Thymus (tissue), 11 donors: ENCODE measurements around the gene KRT4. TPM values are rescaled to one million over a fixed set of nuclear protein-coding genes. Genes with fewer than 3 reads are reported as not detected.

Source experiments
- DNase-seq, 9 donors: peaks; one replicate each; pipeline ENCODE4 v3.0.0-alpha.2; 2013; ENCODE audit warnings: low spot score in 9 of 9, low read depth in 6 of 9, missing footprints in 1 of 9
- H3K27ac ChIP-seq, 2 donors: one replicate each; pipeline ENCODE4 v1.5.1; 2013; ENCODE audit warnings: control low read depth in 1 of 2, low read depth in 1 of 2, low read length in 1 of 2, mild to moderate bottlenecking in 1 of 2, moderate library complexity in 1 of 2
- H3K27me3 ChIP-seq, 2 donors: one replicate each; pipeline ENCODE4 v1.5.1; 2013; ENCODE audit warnings: low read length in 1 of 2; ENCODE audit not compliant: control insufficient read depth in 2 of 2, insufficient read depth in 1 of 2
- H3K36me3 ChIP-seq, 2 donors: one replicate each; pipeline ENCODE4 v1.5.1; 2013; ENCODE audit warnings: low read length in 1 of 2, mild to moderate bottlenecking in 1 of 2, moderate library complexity in 1 of 2; ENCODE audit not compliant: control insufficient read depth in 2 of 2, insufficient read depth in 2 of 2
- H3K4me1 ChIP-seq, 2 donors: one replicate each; pipeline ENCODE4 v1.5.1; 2013; ENCODE audit warnings: low read length in 2 of 2; ENCODE audit not compliant: control insufficient read depth in 2 of 2, insufficient read depth in 2 of 2
- H3K4me3 ChIP-seq, 2 donors: one replicate each; pipeline ENCODE4 v1.5.1; 2013; ENCODE audit warnings: low read length in 2 of 2, control low read depth in 1 of 2, mild to moderate bottlenecking in 1 of 2
- H3K9me3 ChIP-seq, 2 donors: one replicate each; pipeline ENCODE4 v1.5.1; 2013; ENCODE audit warnings: low read length in 1 of 2, mild to moderate bottlenecking in 1 of 2; ENCODE audit not compliant: control insufficient read depth in 2 of 2, insufficient read depth in 1 of 2
- WGBS: extraction: QIAGEN DNeasy Blood & Tissue Kit; methylation state at CpG from one replicate; pipeline ENCODE4 v1.1.7; 2013; 5-methylcytosine and 5-hydroxymethylcytosine counted together
- polyA plus RNA-seq: library from polyadenylated mRNA; stranded (reverse); fragments of 200-250 nt; gene quantifications from one replicate; pipeline ENCODE4 v1.2.3, GENCODE V29; 2013
- total RNA-seq: library from RNA; stranded (reverse); fragments of 120-200 nt; gene quantifications from one replicate; pipeline ENCODE4 v1.2.4, GENCODE V29; 2013
- donor health status: healthy.

The KRT4 gene
- total and polyA plus RNA-seq, 2 donors = 0.66 to 24.8 TPM

DNA sequence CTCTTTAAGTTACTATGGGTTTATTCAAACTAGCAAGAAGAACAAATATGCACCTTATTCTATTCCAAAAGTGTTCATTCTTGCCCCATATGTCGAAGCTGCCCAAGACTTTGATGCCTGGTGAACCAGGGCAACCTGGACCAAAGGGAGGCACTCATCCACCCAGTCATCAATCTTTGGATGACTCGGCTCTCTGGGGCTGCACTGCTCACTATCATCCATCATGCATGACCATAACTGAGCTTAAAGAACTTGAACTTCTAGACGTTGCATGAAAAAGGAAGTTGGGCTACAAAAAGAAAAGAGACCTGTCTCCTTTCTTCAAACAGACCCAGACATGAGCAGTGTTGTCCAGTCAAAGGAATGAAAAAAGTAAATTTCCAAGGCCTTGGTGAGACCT, 1.2 kb downstream of the KRT4 start:
- Histone ChIP-seq H3K4me1 (no peaks in the 10 kb centered on the region), H3K27ac (no peak overlapping the region), H3K9me3 (no peaks in the 10 kb centered on the region), H3K36me3 (no peaks in the 10 kb centered on the region), H3K4me3 (no peak overlapping the region), H3K27me3 (peaks cover 0 to 5% of the 10 kb centered on the region in 2 donors)
- DNase-seq = no peak
- 35% methylated on average over 3 of the region's 3 CpGs for WGBS

DNA sequence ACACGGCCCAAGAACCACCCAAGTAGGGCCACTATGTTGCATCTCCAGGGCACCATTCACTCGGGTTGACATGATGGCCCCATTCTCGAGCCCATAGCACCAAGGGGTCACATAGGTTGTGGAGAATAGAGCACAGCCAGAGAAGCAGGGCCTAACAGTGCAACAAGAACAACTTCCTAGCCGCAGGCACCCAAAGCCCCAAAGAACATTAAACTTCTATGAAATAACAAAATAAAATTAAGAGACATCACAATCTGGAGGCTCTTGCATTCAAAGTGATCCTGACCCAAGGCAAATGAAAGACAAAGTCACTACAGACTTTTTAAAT, 1.9 kb downstream of the KRT4 start:
- Histone ChIP-seq H3K27ac (no peak overlapping the region), H3K9me3 (no peaks in the 10 kb centered on the region), H3K27me3 (peaks cover 0 to 5% of the 10 kb centered on the region in 2 donors), H3K4me1 (no peaks in the 10 kb centered on the region), H3K36me3 (no peaks in the 10 kb centered on the region), H3K4me3 (no peak overlapping the region)
- no peak for DNase-seq
- WGBS = 91% methylated on average over 4 of the region's 4 CpGs

- Histone ChIP-seq H3K36me3 (no peaks in the 10 kb centered on the region), H3K9me3 (no peaks in the 10 kb centered on the region), H3K27ac (no peak overlapping the region), H3K27me3 (peaks cover 0 to 5% of the 10 kb centered on the region in 2 donors), H3K4me3 (no peak overlapping the region), H3K4me1 (no peaks in the 10 kb centered on the region)
- DNase-seq = no peak
- WGBS = 94% methylated on average over 9 of the region's 9 CpGs
Measured at GRCh38 chr12:52811191-52812072, 2.5 kb downstream of the KRT4 start.

DNA sequence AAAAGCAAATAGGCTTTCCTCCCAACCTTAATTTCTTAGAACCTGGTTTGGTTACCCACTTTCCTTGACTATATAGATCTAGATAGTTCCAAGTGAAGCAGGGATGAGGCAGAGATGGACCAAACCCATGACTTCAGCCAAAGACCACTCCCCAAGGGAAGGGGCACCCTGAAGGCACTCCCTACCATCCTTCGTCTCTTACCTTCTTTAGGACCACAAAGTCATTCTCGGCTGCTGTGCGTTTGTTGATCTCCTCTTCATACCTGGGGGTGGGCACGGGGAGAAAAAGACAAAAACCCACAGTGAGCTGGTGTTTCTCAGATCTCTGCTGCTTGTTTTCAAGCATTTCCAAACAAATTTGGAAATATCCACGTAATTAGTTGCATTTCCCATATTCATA, 3.4 kb downstream of the KRT4 start:
- no peak for DNase-seq
- WGBS = 90% methylated on average over 5 of the region's 5 CpGs

GRCh38 chr12:52809166-52809565, 4.8 kb downstream of the KRT4 start:
- Histone ChIP-seq H3K27me3 (peaks cover 0 to 5% of the 10 kb centered on the region in 2 donors), H3K4me1 (no peaks in the 10 kb centered on the region), H3K9me3 (no peaks in the 10 kb centered on the region), H3K36me3 (no peaks in the 10 kb centered on the region), H3K4me3 (no peak overlapping the region), H3K27ac (no peak overlapping the region)
- DNase-seq = no peak
- WGBS = 87% methylated on average over 7 of the region's 7 CpGs

More for the DNA sequence above, 3.4 kb downstream of the KRT4 start:
- no peaks in the 10 kb centered on the region for H3K4me1 ChIP-seq
- H3K27me3 ChIP-seq = peaks cover 0 to 5% of the 10 kb centered on the region in 2 donors
- H3K4me3 ChIP-seq = no peak overlapping the region
- H3K9me3 ChIP-seq = no peaks in the 10 kb centered on the region
- H3K27ac ChIP-seq = no peak overlapping the region
- H3K36me3 ChIP-seq = no peaks in the 10 kb centered on the region

- Histone ChIP-seq H3K27ac (no peak overlapping the region), H3K27me3 (peaks cover 0 to 5% of the 10 kb centered on the region in 2 donors), H3K36me3 (no peaks in the 10 kb centered on the region), H3K9me3 (no peaks in the 10 kb centered on the region), H3K4me3 (no peak overlapping the region), H3K4me1 (no peaks in the 10 kb centered on the region)
- WGBS = 95% methylated on average over 8 of the region's 8 CpGs
- no peak for DNase-seq
Measured at GRCh38 chr12:52808573-52809160, 5.2 kb downstream of the KRT4 start.

DNA sequence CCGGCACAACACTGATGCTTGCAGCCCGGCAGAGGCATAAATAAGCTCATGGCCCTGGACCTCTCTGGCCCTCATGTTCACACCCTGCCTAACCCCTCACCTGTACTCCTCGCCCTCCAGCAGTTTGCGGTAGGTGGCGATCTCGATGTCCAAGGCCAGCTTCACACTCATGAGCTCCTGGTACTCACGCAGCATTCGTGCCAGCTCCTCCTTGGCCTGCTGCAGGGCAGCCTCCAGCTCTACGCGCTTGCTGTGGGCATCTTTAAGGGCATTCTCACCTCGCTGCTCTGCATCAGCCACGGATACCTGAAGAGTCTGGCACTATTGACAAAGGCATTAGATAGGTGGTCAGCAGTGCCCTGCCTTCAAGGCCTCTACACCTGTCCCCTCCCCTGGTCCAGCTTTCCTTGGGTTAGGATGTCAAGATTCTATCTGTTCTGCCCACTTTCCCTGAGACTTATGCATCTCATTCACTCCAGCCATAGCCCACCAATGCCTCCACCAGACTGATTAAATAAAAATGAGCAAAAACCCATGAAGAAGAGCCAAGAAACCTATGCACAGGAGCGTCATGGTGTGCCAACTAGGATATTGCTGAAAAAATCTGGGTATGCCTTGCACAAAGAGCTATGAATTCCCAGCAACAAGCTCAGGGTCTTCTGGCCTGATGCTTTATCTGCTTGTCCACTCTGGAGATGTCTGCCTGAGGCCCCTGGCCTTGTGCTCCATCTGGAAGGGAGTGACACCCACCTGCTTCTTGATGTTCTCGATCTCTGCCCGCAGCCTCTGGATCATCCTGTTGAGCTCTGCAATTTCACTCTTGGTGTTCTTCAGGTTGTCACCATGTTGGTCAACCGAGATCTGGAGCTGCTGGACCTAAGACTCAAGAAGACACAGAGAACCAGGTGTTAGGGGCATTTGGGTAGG, 6.1 kb downstream of the KRT4 start:
- Histone ChIP-seq H3K4me1 (no peaks in the 10 kb centered on the region), H3K27ac (no peak overlapping the region), H3K36me3 (no peaks in the 10 kb centered on the region), H3K4me3 (no peak overlapping the region), H3K9me3 (no peaks in the 10 kb centered on the region), H3K27me3 (peaks cover 0 to 3% of the 10 kb centered on the region in 2 donors)
- WGBS = 94% methylated on average over 16 of the region's 16 CpGs
- DNase-seq = no peak

DNA sequence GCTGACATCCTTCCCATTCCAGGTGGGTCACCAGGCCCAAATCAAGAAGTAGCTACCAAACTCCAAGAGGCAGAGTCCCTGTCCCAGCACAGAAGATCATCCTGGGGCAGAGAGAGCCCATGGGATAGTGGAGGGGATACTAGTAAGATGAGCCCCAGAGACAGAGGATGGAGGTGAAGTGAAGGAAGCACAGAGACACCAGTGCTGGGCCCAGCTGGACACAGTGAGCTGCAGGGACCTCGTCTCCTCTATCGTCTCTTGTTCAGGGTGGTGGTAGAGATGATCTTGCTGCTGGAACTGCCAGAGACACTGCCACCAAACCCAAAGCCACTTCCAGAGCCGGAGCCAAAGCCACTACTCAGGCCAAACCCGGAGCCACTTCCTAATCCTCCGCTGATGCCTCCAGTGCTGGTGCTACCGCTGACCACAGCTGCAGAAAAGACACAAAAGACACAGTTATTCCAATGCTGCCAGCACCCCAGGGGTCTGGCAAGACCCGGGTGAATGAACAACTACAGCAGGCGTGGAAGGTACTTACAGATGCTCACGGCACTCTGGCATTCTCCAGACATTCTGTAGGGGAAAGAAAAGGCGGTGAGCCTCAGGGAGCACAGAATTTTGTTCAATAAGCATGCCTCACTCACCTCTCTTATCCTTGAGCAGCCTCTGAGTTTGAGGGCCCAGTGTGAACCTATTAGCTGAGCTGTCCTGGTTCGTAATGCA, 6.9 kb downstream of the KRT4 start:
- no peak overlapping the region for H3K4me3 ChIP-seq
- H3K36me3 ChIP-seq = no peaks in the 10 kb centered on the region
- no peaks in the 10 kb centered on the region for H3K9me3 ChIP-seq
- 88% methylated on average over 11 of the region's 11 CpGs for WGBS
- H3K4me1 ChIP-seq = no peaks in the 10 kb centered on the region
- no peak overlapping the region for H3K27ac ChIP-seq
- peaks cover 0 to 3% of the 10 kb centered on the region in 2 donors for H3K27me3 ChIP-seq
- DNase-seq = no peak
